Right cardiac atrium (tissue), 5 donors: ENCODE results near the gene ITGA1. TPM values are rescaled to one million over a fixed set of nuclear protein-coding genes. Genes with fewer than 3 reads are reported as not detected.
"Not testable (repeated sequence)": the region's sequence is repeated elsewhere in the genome, so short reads cannot be mapped to it uniquely, and the experiment has no call there.

ENCODE experiments used
- ATAC-seq, 2 donors: fragments of 200-7000 bp; cut with Tn5 transposase; one replicate each; pipeline versions ENCODE4 v1.8.0 to v1.9.1; 2020; ENCODE audit warnings: moderate library complexity in 2 of 2, mild to moderate bottlenecking in 1 of 2
- DNase-seq, 3 donors: peaks; one replicate each; pipeline ENCODE4 v3.0.0-alpha.2; 2020
- H3K27ac ChIP-seq: one replicate; pipeline ENCODE4 v1.5.1; 2013; ENCODE audit warnings: mild to moderate bottlenecking, low read length, control low read depth, moderate library complexity
- H3K27me3 ChIP-seq: one replicate; pipeline ENCODE4 v1.6.1; 2013; ENCODE audit not compliant: control insufficient read depth, insufficient read depth
- H3K4me1 ChIP-seq: one replicate; pipeline ENCODE4 v1.6.1; 2013; ENCODE audit warnings: low read length; ENCODE audit not compliant: control insufficient read depth, insufficient read depth
- H3K4me3 ChIP-seq: one replicate; pipeline ENCODE4 v1.5.1; 2013; ENCODE audit warnings: low read length, control low read depth
- H3K9me3 ChIP-seq: one replicate; pipeline ENCODE4 v1.6.1; 2013; ENCODE audit warnings: low read length; ENCODE audit not compliant: control insufficient read depth
- WGBS: extraction: QIAGEN DNeasy Blood & Tissue Kit; methylation state at CpG from one replicate; pipeline ENCODE4 v1.1.7; 2013; 5-methylcytosine and 5-hydroxymethylcytosine counted together
- intact Hi-C, 4 donors: fragments of 100-400 bp; cut with DNase I; formaldehyde crosslinking; loops; one replicate each; pipeline versions ENCODE4 v1.11.0 to v1.14.0; 2022 to 2023
- polyA plus RNA-seq: library from polyadenylated mRNA; stranded (reverse); fragments of 200-250 nt; gene quantifications from one replicate; pipeline ENCODE4 v1.2.3, GENCODE V29; 2013
- total RNA-seq, 4 donors: library from RNA; stranded (reverse); fragmentation: NEBNext Ultra II Directional; extraction: Animal tissue kit (Norgen Biotek cat#: 25700); gene quantifications; one replicate each; pipeline ENCODE4 v1.2.1, GENCODE V29; 2021
- donor health status: healthy with polysubstance abuse.
- donor health status: DM: no; HTN: yes; CAD: no.
- donor health status: DM: no; HTN: no; CAD: no.
- donor health status: DM: no; HTN: yes; CAD: no; lungs with severe emphysema.
- donor health status: DM: yes; HTN: yes; CAD: no.

ITGA1 gene
- total and polyA plus RNA-seq, 5 donors, result 6.6 to 42.4 (median 24.9) TPM

DNA sequence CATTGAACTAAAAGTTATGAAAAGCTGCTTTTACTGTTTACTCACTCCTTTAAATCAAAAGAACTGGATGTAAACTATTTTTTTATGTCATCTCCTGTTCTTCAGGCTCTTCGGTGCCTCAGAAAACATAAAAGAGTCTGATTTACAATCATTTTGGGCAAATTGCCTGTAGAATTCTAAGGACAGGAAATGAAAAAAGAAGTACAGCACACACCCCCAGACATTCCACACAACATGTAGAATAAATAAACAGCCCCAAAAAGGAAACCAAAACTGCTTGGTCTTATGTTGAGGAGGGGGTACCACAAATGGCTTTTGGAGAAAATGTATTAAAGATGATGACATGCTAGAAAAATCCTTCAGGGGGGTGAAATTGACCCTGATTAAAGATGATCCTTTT, 57.2 kb downstream of the ITGA1 start:
- ATAC-seq, result no peak
- DNase-seq, result no peak
- Histone ChIP-seq H3K4me3 (no peak overlapping the region), H3K4me1 (peaks cover 2% of the 10 kb centered on the region), H3K9me3 (no peaks in the 10 kb centered on the region), H3K27me3 (no peaks in the 10 kb centered on the region), H3K27ac (no peak overlapping the region)
- intact Hi-C loops, result no loop called here
- 34% methylated on average over 1 of the region's 1 CpG for WGBS

GRCh38 chr5:52846182-52846842, 58.6 kb downstream of the ITGA1 start:
- no peak for DNase-seq
- H3K27me3 ChIP-seq, result no peaks in the 10 kb centered on the region
- intact Hi-C loops, result no loop called here
- no peak overlapping the region for H3K4me3 ChIP-seq
- H3K27ac ChIP-seq, result no peak overlapping the region
- H3K4me1 ChIP-seq, result no peaks in the 10 kb centered on the region
- no peak for ATAC-seq
- WGBS, result 58% methylated on average over 6 of the region's 6 CpGs
- H3K9me3 ChIP-seq, result no peaks in the 10 kb centered on the region

DNA sequence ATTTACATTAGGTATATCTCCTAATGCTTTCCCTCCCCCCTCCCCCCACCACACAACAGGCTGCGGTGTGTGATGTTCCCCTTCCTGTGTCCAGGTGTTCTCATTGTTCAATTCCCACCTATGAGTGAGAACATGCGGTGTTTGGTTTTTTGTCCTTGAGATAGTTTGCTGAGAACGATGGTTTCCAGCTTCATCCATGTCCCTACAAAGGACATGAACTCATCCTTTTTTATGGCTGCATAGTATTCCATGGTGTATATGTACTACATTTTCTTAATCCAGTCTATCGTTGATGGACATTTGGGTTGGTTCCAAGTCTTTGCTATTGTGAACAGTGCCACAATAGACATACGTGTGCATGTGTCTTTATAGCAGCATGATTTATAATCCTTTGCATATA, 61.0 kb downstream of the ITGA1 start:
- H3K9me3 ChIP-seq, intact Hi-C loops, H3K27me3 ChIP-seq, DNase-seq, H3K4me1 ChIP-seq, H3K4me3 ChIP-seq, ATAC-seq, H3K27ac ChIP-seq: not testable (repeated sequence)
- WGBS, result 85% methylated on average over 5 of the region's 5 CpGs

GRCh38 chr5:52849544-52849943, 61.8 kb downstream of the ITGA1 start:
- Histone ChIP-seq H3K4me3 (no peak overlapping the region), H3K27me3 (no peaks in the 10 kb centered on the region), H3K4me1 (no peaks in the 10 kb centered on the region), H3K27ac (no peak overlapping the region), H3K9me3 (no peaks in the 10 kb centered on the region)
- ATAC-seq (peak in 1 of 2 donors; percentile 50), DNase-seq (no peak)
- 77% methylated on average over 3 of the region's 3 CpGs for WGBS
- intact Hi-C loops, result no loop called here

GRCh38 chr5:52853650-52854049, 65.9 kb downstream of the ITGA1 start:
- H3K27me3 ChIP-seq, result no peaks in the 10 kb centered on the region
- DNase-seq (no peak), ATAC-seq (no peak)
- H3K9me3 ChIP-seq, result no peaks in the 10 kb centered on the region
- H3K4me1 ChIP-seq, result no peaks in the 10 kb centered on the region
- 55% methylated on average over 2 of the region's 2 CpGs for WGBS
- no peak overlapping the region for H3K27ac ChIP-seq
- intact Hi-C loops, result no loop called here
- H3K4me3 ChIP-seq, result no peak overlapping the region

- WGBS, result 59% methylated on average over 2 of the region's 2 CpGs
- Histone ChIP-seq H3K4me3 (no peak overlapping the region), H3K9me3 (no peaks in the 10 kb centered on the region), H3K27me3 (no peaks in the 10 kb centered on the region), H3K4me1 (no peaks in the 10 kb centered on the region), H3K27ac (no peak overlapping the region)
- no peak for DNase-seq
- no peak for ATAC-seq
- intact Hi-C loops, result no loop called here
Measured at GRCh38 chr5:52854301-52854700, 66.6 kb downstream of the ITGA1 start.

GRCh38 chr5:52854949-52855348, 67.2 kb downstream of the ITGA1 start:
- Histone ChIP-seq H3K4me1 (no peaks in the 10 kb centered on the region), H3K4me3 (no peak overlapping the region), H3K27me3 (no peaks in the 10 kb centered on the region), H3K9me3 (no peaks in the 10 kb centered on the region), H3K27ac (no peak overlapping the region)
- intact Hi-C loops, result no loop called here
- ATAC-seq (no peak), DNase-seq (no peak)
- WGBS, result 65% methylated on average over 2 of the region's 2 CpGs

GRCh38 chr5:52856564-52856963, 68.8 kb downstream of the ITGA1 start:
- Histone ChIP-seq H3K27ac (no peak overlapping the region), H3K4me3 (no peak overlapping the region), H3K9me3 (no peaks in the 10 kb centered on the region), H3K27me3 (no peaks in the 10 kb centered on the region), H3K4me1 (no peaks in the 10 kb centered on the region)
- intact Hi-C loops, result no loop called here
- no peak for ATAC-seq
- WGBS, result 82% methylated on average over 3 of the region's 3 CpGs
- DNase-seq, result no peak

DNA sequence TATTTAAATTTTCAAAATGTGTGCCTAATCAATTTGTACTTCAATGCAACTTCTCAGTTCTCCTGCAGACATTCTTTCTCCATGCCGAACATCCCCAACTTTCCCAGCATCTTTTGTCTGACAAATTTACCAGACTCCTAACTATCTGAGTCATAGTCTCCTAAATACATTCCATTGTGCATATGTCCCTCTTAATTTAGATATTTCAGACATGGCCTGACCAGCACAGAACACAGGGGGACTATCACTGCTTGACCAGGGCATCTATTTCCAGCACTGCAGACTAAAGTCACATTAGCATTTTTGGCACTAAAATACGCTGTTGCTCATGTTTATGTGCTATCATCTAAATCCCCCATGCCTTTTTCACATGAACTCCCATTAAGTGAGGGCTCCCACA, 71.9 kb downstream of the ITGA1 start:
- WGBS, result 70% methylated on average over 2 of the region's 2 CpGs
- Histone ChIP-seq H3K4me3 (no peak overlapping the region), H3K27me3 (no peaks in the 10 kb centered on the region), H3K9me3 (no peaks in the 10 kb centered on the region), H3K27ac (no peak overlapping the region), H3K4me1 (no peaks in the 10 kb centered on the region)
- DNase-seq (no peak), ATAC-seq (no peak)
- intact Hi-C loops, result no loop called here

DNA sequence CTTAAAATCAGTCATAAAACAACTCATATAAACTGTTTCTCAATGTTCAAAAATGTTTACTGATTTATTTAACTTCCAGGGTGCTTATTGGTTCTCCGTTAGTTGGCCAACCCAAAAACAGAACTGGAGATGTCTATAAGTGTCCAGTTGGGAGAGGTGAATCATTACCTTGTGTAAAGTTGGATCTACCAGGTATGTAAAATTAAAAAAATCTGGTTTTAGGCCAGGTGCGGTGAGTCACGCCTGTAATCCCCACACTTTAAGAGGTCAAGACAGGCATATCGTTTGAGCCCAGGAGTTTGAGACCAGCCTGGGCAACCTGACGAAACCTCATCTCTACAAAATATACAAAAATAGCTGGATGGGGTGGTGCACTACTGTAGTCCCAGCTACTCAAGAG, 73.7 kb downstream of the ITGA1 start:
- intact Hi-C loops, result no loop called here
- Histone ChIP-seq H3K4me3 (no peak overlapping the region), H3K4me1 (no peaks in the 10 kb centered on the region), H3K9me3 (no peaks in the 10 kb centered on the region), H3K27me3 (no peaks in the 10 kb centered on the region), H3K27ac (no peak overlapping the region)
- ATAC-seq (no peak), DNase-seq (no peak)
- 98% methylated on average over 5 of the region's 5 CpGs for WGBS

DNA sequence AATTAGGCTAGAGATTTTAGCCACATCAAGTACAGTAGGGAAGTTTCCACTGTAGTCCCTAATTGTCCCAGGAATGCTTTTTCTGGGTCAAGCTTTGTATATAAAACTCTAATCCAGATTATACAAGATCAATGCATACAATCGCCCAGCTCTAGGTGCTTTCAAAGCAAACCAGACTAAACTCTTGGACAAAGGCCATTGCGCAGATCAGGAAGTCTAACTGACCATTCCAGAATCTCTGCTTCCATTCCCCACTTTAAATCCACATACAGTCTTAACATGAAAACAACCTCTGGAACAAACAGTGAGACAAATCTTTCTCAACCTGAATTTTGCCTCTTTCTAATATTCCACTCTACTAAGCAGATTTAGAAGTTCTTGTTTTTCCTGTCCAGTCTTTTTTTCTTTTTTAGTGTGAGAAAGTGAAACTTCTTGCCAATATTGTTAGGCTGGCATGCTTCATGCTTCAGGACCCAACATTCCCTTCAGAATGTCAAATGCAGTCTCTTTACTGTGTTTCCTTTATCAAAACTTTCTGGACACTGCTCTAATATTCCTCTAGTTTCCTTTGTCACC, 76.1 kb downstream of the ITGA1 start:
- H3K4me1 ChIP-seq, result peaks cover 2% of the 10 kb centered on the region
- ATAC-seq (no peak), DNase-seq (no peak)
- intact Hi-C loops, result no loop called here
- whole genome bisulfite sequencing, result 38% methylated on average over 2 of the region's 2 CpGs
- no peak overlapping the region for H3K27ac ChIP-seq
- no peak overlapping the region for H3K4me3 ChIP-seq
- no peaks in the 10 kb centered on the region for H3K9me3 ChIP-seq
- no peaks in the 10 kb centered on the region for H3K27me3 ChIP-seq

- 1% methylated on average over 2 of the region's 2 CpGs for WGBS
- ATAC-seq, result no peak
- H3K27ac ChIP-seq, result no peak overlapping the region
- no peak overlapping the region for H3K4me3 ChIP-seq
- no peak for DNase-seq
- H3K9me3 ChIP-seq, result no peaks in the 10 kb centered on the region
- intact Hi-C loops, result no loop called here
- peaks cover 2% of the 10 kb centered on the region for H3K4me1 ChIP-seq
- no peaks in the 10 kb centered on the region for H3K27me3 ChIP-seq
Measured at GRCh38 chr5:52864371-52864770, 76.7 kb downstream of the ITGA1 start.
